Prostate gland (tissue), 2 donors: ENCODE measurements around the gene STXBP6.

Experiments
- POLR2A ChIP-seq: fragments of 450-650 bp; IDR thresholded peaks from one replicate; pipeline ENCODE4 v1.6.1; 2016; ENCODE audit warnings: antibody characterized with exemption, mild to moderate bottlenecking
- POLR2AphosphoS5 ChIP-seq: sonication (generic); formaldehyde crosslinking; IDR thresholded peaks from one replicate; pipeline ENCODE4 v1.6.1; 2017; ENCODE audit warnings: antibody characterized with exemption
- TF ChIP-seq, protein P1 (sequence below), 4 experiments: fragments of 200-600 bp in 2 of 4; fragments of 450-650 bp in 2 of 4; sonication (generic) in 2 of 4; IDR thresholded peaks; 1 replicate in 3 of 4; 2 replicates in 1 of 4; pipeline ENCODE4 v1.5.1; 2016 to 2019; ENCODE audit warnings: antibody characterized with exemption in 4 of 4, mild to moderate bottlenecking in 2 of 4, moderate library complexity in 2 of 4

DNA sequence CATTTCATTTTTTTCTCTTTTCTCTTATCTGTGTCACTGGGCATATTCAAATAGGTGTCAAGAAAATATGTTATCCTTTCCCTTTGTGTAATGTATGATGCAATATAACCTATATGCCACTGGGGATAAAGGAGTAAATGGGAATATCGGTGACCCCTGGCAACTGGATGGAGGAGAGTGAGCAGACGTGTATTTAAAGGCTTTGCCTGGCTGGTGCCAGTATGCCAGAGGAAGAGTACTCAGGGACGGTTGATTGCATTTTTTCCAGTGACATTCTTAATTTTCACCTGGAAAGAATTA, 12.0 kb upstream of the STXBP6 start:
- TF ChIP-seq, protein P1, sequence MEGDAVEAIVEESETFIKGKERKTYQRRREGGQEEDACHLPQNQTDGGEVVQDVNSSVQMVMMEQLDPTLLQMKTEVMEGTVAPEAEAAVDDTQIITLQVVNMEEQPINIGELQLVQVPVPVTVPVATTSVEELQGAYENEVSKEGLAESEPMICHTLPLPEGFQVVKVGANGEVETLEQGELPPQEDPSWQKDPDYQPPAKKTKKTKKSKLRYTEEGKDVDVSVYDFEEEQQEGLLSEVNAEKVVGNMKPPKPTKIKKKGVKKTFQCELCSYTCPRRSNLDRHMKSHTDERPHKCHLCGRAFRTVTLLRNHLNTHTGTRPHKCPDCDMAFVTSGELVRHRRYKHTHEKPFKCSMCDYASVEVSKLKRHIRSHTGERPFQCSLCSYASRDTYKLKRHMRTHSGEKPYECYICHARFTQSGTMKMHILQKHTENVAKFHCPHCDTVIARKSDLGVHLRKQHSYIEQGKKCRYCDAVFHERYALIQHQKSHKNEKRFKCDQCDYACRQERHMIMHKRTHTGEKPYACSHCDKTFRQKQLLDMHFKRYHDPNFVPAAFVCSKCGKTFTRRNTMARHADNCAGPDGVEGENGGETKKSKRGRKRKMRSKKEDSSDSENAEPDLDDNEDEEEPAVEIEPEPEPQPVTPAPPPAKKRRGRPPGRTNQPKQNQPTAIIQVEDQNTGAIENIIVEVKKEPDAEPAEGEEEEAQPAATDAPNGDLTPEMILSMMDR (IDR thresholded peaks at IDR 0.05) = no peak
- TF ChIP-seq POLR2A (no peak), POLR2AphosphoS5 (no peak)
